Rectal smooth muscle tissue (tissue), 1 donor: Measurements from ENCODE around the gene FER.

Source experiments
- H3K27ac ChIP-seq: one replicate; pipeline ENCODE4 v1.7.0; 2013; ENCODE audit warnings: low read depth, low read length, inconsistent platforms
- H3K27me3 ChIP-seq: one replicate; pipeline ENCODE4 v1.7.0; 2013; ENCODE audit warnings: low read length; ENCODE audit not compliant: control insufficient read depth, insufficient read depth
- H3K36me3 ChIP-seq: one replicate; pipeline ENCODE4 v1.7.0; 2013; ENCODE audit warnings: low read length; ENCODE audit not compliant: control insufficient read depth, insufficient read depth
- H3K4me1 ChIP-seq: one replicate; pipeline ENCODE4 v1.7.0; 2013; ENCODE audit warnings: low read length; ENCODE audit not compliant: control insufficient read depth, insufficient read depth
- H3K4me3 ChIP-seq: one replicate; pipeline ENCODE4 v1.7.0; 2013; ENCODE audit warnings: low read length
- H3K9ac ChIP-seq: one replicate; pipeline ENCODE4 v1.7.0; 2013; ENCODE audit warnings: low read length

FER gene

GRCh38 chr5:109083937-109084336 is 336.2 kb downstream of the FER start:
- Histone ChIP-seq H3K4me3 (no peak overlapping the region), H3K27me3 (no peaks in the 10 kb centered on the region), H3K36me3 (no peaks in the 10 kb centered on the region), H3K9ac (no peak overlapping the region), H3K27ac (no peak overlapping the region), H3K4me1 (no peaks in the 10 kb centered on the region)

GRCh38 chr5:109089191-109089590 is 341.5 kb downstream of the FER start:
- no peaks in the 10 kb centered on the region for H3K36me3 ChIP-seq
- no peaks in the 10 kb centered on the region for H3K27me3 ChIP-seq
- no peaks in the 10 kb centered on the region for H3K4me1 ChIP-seq
- no peak overlapping the region for H3K4me3 ChIP-seq
- H3K27ac ChIP-seq: no peak overlapping the region
- no peak overlapping the region for H3K9ac ChIP-seq

- H3K27me3 ChIP-seq: no peaks in the 10 kb centered on the region
- H3K27ac ChIP-seq: no peak overlapping the region
- H3K4me1 ChIP-seq: no peaks in the 10 kb centered on the region
- no peak overlapping the region for H3K9ac ChIP-seq
- H3K36me3 ChIP-seq: no peaks in the 10 kb centered on the region
- H3K4me3 ChIP-seq: no peak overlapping the region
Measured at GRCh38 chr5:109099081-109099480, 351.4 kb downstream of the FER start.

- Histone ChIP-seq H3K4me3 (no peak overlapping the region), H3K36me3 (no peaks in the 10 kb centered on the region), H3K27ac (no peak overlapping the region), H3K9ac (no peak overlapping the region), H3K4me1 (no peaks in the 10 kb centered on the region), H3K27me3 (no peaks in the 10 kb centered on the region)
Measured at GRCh38 chr5:109100971-109101370, 353.3 kb downstream of the FER start.

- H3K9ac ChIP-seq: no peak overlapping the region
Measured at GRCh38 chr5:109102096-109102690, 354.5 kb downstream of the FER start.

GRCh38 chr5:109105631-109106267 is 358.1 kb downstream of the FER start:
- Histone ChIP-seq H3K27ac (no peak overlapping the region), H3K4me1 (no peaks in the 10 kb centered on the region), H3K36me3 (no peaks in the 10 kb centered on the region), H3K9ac (no peak overlapping the region), H3K27me3 (no peaks in the 10 kb centered on the region), H3K4me3 (no peak overlapping the region)

More at GRCh38 chr5:109102096-109102690, 354.5 kb downstream of the FER start:
- Histone ChIP-seq H3K36me3 (no peaks in the 10 kb centered on the region), H3K27me3 (no peaks in the 10 kb centered on the region), H3K4me3 (no peak overlapping the region), H3K27ac (no peak overlapping the region), H3K4me1 (no peaks in the 10 kb centered on the region)

- Histone ChIP-seq H3K4me1 (no peaks in the 10 kb centered on the region), H3K27ac (no peak overlapping the region), H3K4me3 (no peak overlapping the region), H3K9ac (no peak overlapping the region), H3K27me3 (no peaks in the 10 kb centered on the region), H3K36me3 (no peaks in the 10 kb centered on the region)
Measured at GRCh38 chr5:109111680-109112079, 364.0 kb downstream of the FER start.

GRCh38 chr5:109113608-109114007 is 365.9 kb downstream of the FER start:
- H3K4me1 ChIP-seq: no peaks in the 10 kb centered on the region
- H3K4me3 ChIP-seq: no peak overlapping the region
- H3K36me3 ChIP-seq: no peaks in the 10 kb centered on the region
- H3K27ac ChIP-seq: no peak overlapping the region
- no peaks in the 10 kb centered on the region for H3K27me3 ChIP-seq
- no peak overlapping the region for H3K9ac ChIP-seq

GRCh38 chr5:109121225-109121624 is 373.5 kb downstream of the FER start:
- Histone ChIP-seq H3K4me1 (no peaks in the 10 kb centered on the region), H3K36me3 (no peaks in the 10 kb centered on the region), H3K27ac (no peak overlapping the region), H3K27me3 (no peaks in the 10 kb centered on the region), H3K9ac (no peak overlapping the region), H3K4me3 (no peak overlapping the region)

- H3K4me3 ChIP-seq: no peak overlapping the region
- H3K4me1 ChIP-seq: no peaks in the 10 kb centered on the region
Measured at GRCh38 chr5:109125755-109126429, 378.2 kb downstream of the FER start.

GRCh38 chr5:109126481-109126880 is 378.8 kb downstream of the FER start:
- Histone ChIP-seq H3K9ac (no peak overlapping the region), H3K4me3 (no peak overlapping the region)

More at GRCh38 chr5:109125755-109126429, 378.2 kb downstream of the FER start:
- no peaks in the 10 kb centered on the region for H3K27me3 ChIP-seq
- H3K27ac ChIP-seq: no peak overlapping the region
- no peak overlapping the region for H3K9ac ChIP-seq
- H3K36me3 ChIP-seq: no peaks in the 10 kb centered on the region

GRCh38 chr5:109136906-109137305 is 389.2 kb downstream of the FER start:
- Histone ChIP-seq H3K9ac (no peak overlapping the region), H3K36me3 (no peaks in the 10 kb centered on the region), H3K27ac (no peak overlapping the region), H3K4me3 (no peak overlapping the region), H3K4me1 (no peaks in the 10 kb centered on the region), H3K27me3 (no peaks in the 10 kb centered on the region)

More at GRCh38 chr5:109126481-109126880, 378.8 kb downstream of the FER start:
- Histone ChIP-seq H3K27ac (no peak overlapping the region), H3K4me1 (no peaks in the 10 kb centered on the region), H3K27me3 (no peaks in the 10 kb centered on the region), H3K36me3 (no peaks in the 10 kb centered on the region)
